Keratinocyte (primary cell): ENCODE measurements around the gene SFN. TPM values are rescaled to one million over a fixed set of nuclear protein-coding genes. Genes with fewer than 3 reads are reported as not detected.

Experiments
- DNase-seq: peaks from one replicate; pipeline ENCODE4 v3.0.0-alpha.2; 2011; ENCODE audit warnings: low read depth, missing footprints, low spot score
- FAIRE-seq: peaks from 2 replicates; lab custom pipeline; 2011; peaks lifted over from hg19 to GRCh38; lab: Jason Lieb, UNC
- H2AFZ ChIP-seq: 2 replicates; pipeline ENCODE4 v1.6.0; 2012; ENCODE audit warnings: low read length, control low read depth, inconsistent platforms; ENCODE audit not compliant: control insufficient read depth
- H3K27ac ChIP-seq: 2 replicates; pipeline ENCODE4 v1.5.1; 2011; ENCODE audit warnings: low read length; ENCODE audit not compliant: control insufficient read depth, insufficient read depth
- H3K27me3 ChIP-seq: 3 replicates; pipeline ENCODE4 v1.6.0; 2011; ENCODE audit warnings: low read length; ENCODE audit not compliant: control insufficient read depth, insufficient read depth; ENCODE audit errors: extremely low read depth
- H3K36me3 ChIP-seq, 2 experiments: 2 replicates in 1 of 2; 3 replicates in 1 of 2; pipeline ENCODE4 v1.5.1; 2011; ENCODE audit warnings: low read length in 2 of 2, mild to moderate bottlenecking in 1 of 2; ENCODE audit not compliant: control insufficient read depth in 2 of 2, insufficient read depth in 2 of 2; ENCODE audit errors: extremely low read depth in 1 of 2
- H3K4me1 ChIP-seq: 3 replicates; pipeline ENCODE4 v1.5.1; 2011; ENCODE audit warnings: low read length; ENCODE audit not compliant: control insufficient read depth, insufficient read depth; ENCODE audit errors: extremely low read depth
- H3K4me2 ChIP-seq: 3 replicates; pipeline ENCODE4 v1.6.0; 2011; ENCODE audit warnings: low read depth, low read length; ENCODE audit not compliant: control insufficient read depth, insufficient read depth; ENCODE audit errors: extremely low read depth
- H3K4me3 ChIP-seq, 3 experiments: fragments of 200-600 bp in 1 of 3; sonication (generic) in 1 of 3; 2 replicates in 2 of 3; 3 replicates in 1 of 3; pipeline ENCODE4 v1.5.1; 2011 to 2016; ENCODE audit warnings: low read length in 3 of 3, mild to moderate bottlenecking in 3 of 3, control low read depth in 2 of 3, inconsistent platforms in 1 of 3, low read depth in 1 of 3, mixed read lengths in 1 of 3, mixed run types in 1 of 3, moderate library complexity in 1 of 3; ENCODE audit not compliant: control insufficient read depth in 2 of 3, insufficient read depth in 2 of 3; ENCODE audit errors: extremely low read depth in 1 of 3
- H3K79me2 ChIP-seq: 2 replicates; pipeline ENCODE4 v1.6.0; 2012; ENCODE audit warnings: low read length; ENCODE audit not compliant: control insufficient read depth, insufficient read depth
- H3K9ac ChIP-seq: 3 replicates; pipeline ENCODE4 v1.6.0; 2011; ENCODE audit warnings: low read length; ENCODE audit not compliant: control insufficient read depth, insufficient read depth; ENCODE audit errors: extremely low read depth
- H3K9me1 ChIP-seq: 3 replicates; pipeline ENCODE4 v1.6.0; 2011; ENCODE audit warnings: low read length; ENCODE audit not compliant: control insufficient read depth, insufficient read depth; ENCODE audit errors: extremely low read depth
- H3K9me3 ChIP-seq: 2 replicates; pipeline ENCODE4 v1.5.1; 2012; ENCODE audit warnings: low read depth, low read length; ENCODE audit not compliant: control insufficient read depth
- H4K20me1 ChIP-seq: 3 replicates; pipeline ENCODE4 v1.6.0; 2011; ENCODE audit warnings: low read length; ENCODE audit not compliant: control insufficient read depth, insufficient read depth; ENCODE audit errors: extremely low read depth
- EZH2 ChIP-seq: IDR thresholded peaks from one replicate; pipeline ENCODE4 v1.6.1; 2012; ENCODE audit warnings: inconsistent platforms, mild to moderate bottlenecking, low read length, moderate library complexity
- dilution Hi-C: fragments of 300-500 bp; cut with MboI; formaldehyde crosslinking; loops from one replicate; pipeline ENCODE4 v1.7.0; 2020; ENCODE audit warnings: low sequenced_read_pairs; ENCODE audit not compliant: extremely low pct_ligation_motif_present
- polyA plus RNA-seq, 5 experiments: library from polyadenylated mRNA; depleted of rRNA in 3 of 5; stranded (reverse) in 3 of 5; stranded (forward) in 1 of 5; unstranded in 1 of 5; fragments of >200 nt; gene quantifications; 1 replicate in 1 of 5; 2 replicates in 3 of 5; 3 replicates in 1 of 5; pipeline versions ENCODE4 v1.2.1 to v1.2.3, GENCODE V29; 2011 to 2012; ENCODE audit warnings: missing spikeins in 2 of 5, low read depth in 1 of 5, low replicate concordance in 1 of 5
- TF ChIP-seq, protein P1 (sequence below), 3 experiments: IDR thresholded peaks in 1 of 3; conservative IDR thresholded peaks in 1 of 3; optimal IDR thresholded peaks in 1 of 3; 2 replicates in 2 of 3; 3 replicates in 1 of 3; pipeline versions ENCODE3 to v1.5.1; 2011; ENCODE audit warnings: low read length in 3 of 3, mild to moderate bottlenecking in 3 of 3, moderate library complexity in 2 of 3, control low read depth in 1 of 3, inconsistent platforms in 1 of 3; ENCODE audit not compliant: insufficient read depth in 2 of 3; ENCODE audit errors: extremely low read depth in 1 of 3

Gene SFN
- polyA plus RNA-seq, 1 donor (not counting 4 experiments of a cell fraction or from before 2014, with no cell fraction given): 1,394 TPM

DNA sequence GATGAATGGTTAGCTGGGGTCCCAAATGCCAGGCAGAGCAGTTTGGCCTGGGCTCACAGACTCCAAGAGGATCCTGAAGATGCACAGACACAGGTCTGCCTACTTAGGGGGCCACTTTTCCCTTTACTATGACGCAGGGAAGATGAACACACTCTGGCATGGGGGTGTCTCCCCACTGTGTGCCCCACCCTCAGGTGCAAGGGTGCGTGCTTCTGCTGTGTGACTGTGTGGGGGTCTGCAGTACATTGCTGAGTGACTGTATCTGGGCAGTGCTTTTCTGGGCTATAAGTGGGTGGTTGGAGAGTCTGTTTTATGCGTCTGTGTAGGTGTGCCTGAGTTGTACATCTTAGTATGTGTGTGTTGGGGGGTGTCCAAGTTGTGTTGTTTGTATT lies 47.0 kb downstream of the SFN start:
- no peak for FAIRE-seq

GRCh38 chr1:26910343-26911160 lies 47.6 kb downstream of the SFN start:
- H3K4me2 ChIP-seq: no peak overlapping the region
- peaks cover 3% of the 10 kb centered on the region for H3K27me3 ChIP-seq
- H3K9me3 ChIP-seq: no peaks in the 10 kb centered on the region
- no peaks in the 10 kb centered on the region for H3K36me3 ChIP-seq
- no peak overlapping the region for H3K4me3 ChIP-seq
- no peak overlapping the region for H3K27ac ChIP-seq
- no peaks in the 10 kb centered on the region for H4K20me1 ChIP-seq
- H3K4me1 ChIP-seq: peaks cover 11% of the 10 kb centered on the region
- no peak overlapping the region for H3K9ac ChIP-seq
- DNase-seq (no peak), FAIRE-seq (no peak)
- H2AFZ ChIP-seq: no peak overlapping the region
- H3K79me2 ChIP-seq: no peaks in the 10 kb centered on the region
- H3K9me1 ChIP-seq: no peaks in the 10 kb centered on the region
- dilution Hi-C loops: no loop called here
- TF ChIP-seq EZH2: no peak
- TF ChIP-seq, protein P1, sequence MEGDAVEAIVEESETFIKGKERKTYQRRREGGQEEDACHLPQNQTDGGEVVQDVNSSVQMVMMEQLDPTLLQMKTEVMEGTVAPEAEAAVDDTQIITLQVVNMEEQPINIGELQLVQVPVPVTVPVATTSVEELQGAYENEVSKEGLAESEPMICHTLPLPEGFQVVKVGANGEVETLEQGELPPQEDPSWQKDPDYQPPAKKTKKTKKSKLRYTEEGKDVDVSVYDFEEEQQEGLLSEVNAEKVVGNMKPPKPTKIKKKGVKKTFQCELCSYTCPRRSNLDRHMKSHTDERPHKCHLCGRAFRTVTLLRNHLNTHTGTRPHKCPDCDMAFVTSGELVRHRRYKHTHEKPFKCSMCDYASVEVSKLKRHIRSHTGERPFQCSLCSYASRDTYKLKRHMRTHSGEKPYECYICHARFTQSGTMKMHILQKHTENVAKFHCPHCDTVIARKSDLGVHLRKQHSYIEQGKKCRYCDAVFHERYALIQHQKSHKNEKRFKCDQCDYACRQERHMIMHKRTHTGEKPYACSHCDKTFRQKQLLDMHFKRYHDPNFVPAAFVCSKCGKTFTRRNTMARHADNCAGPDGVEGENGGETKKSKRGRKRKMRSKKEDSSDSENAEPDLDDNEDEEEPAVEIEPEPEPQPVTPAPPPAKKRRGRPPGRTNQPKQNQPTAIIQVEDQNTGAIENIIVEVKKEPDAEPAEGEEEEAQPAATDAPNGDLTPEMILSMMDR (optimal IDR thresholded peaks at IDR 0.05 in 1 of 3, IDR thresholded peaks at IDR 0.05 in 1 of 3, conservative IDR thresholded peaks at IDR 0.05 in 1 of 3; ENCODE audit: extremely low read depth in 1 of 3, insufficient read depth in 2 of 3, low read length in 3 of 3): no peak

More for the DNA sequence above, 47.0 kb downstream of the SFN start:
- dilution Hi-C loops: no loop called here
- Histone ChIP-seq H3K27me3 (no peaks in the 10 kb centered on the region), H3K4me1 (peaks cover 11% of the 10 kb centered on the region), H3K27ac (no peak overlapping the region), H3K36me3 (no peaks in the 10 kb centered on the region), H2AFZ (no peak overlapping the region), H3K9me1 (no peaks in the 10 kb centered on the region), H3K4me3 (no peak overlapping the region), H3K4me2 (no peak overlapping the region), H3K9me3 (no peaks in the 10 kb centered on the region), H3K79me2 (no peaks in the 10 kb centered on the region), H3K9ac (no peak overlapping the region), H4K20me1 (no peaks in the 10 kb centered on the region)
- TF ChIP-seq EZH2: no peak
- TF ChIP-seq, protein P1 (optimal IDR thresholded peaks at IDR 0.05 in 1 of 3, IDR thresholded peaks at IDR 0.05 in 1 of 3, conservative IDR thresholded peaks at IDR 0.05 in 1 of 3; ENCODE audit: extremely low read depth in 1 of 3, insufficient read depth in 2 of 3, low read length in 3 of 3): no peak
- DNase-seq: no peak
